DOHH2 (cell line): ENCODE measurements around the gene TSC22D1.

Experiments
- H3F3A ChIP-seq: fragments of 200-600 bp; sonication (generic), shearing (Covaris generic); 2 replicates; pipeline ENCODE4 v1.6.0; 2016; ENCODE audit warnings: antibody characterized with exemption, mild to moderate bottlenecking; ENCODE audit not compliant: control insufficient read depth, insufficient read depth
- H3K27ac ChIP-seq: fragments of 200-600 bp; sonication (generic); 2 replicates; pipeline ENCODE4 v1.5.1; 2014; ENCODE audit warnings: low read depth, mild to moderate bottlenecking, low read length, moderate library complexity
- H3K27me3 ChIP-seq: fragments of 200-600 bp; sonication (generic); 2 replicates; pipeline ENCODE4 v1.6.1; 2014; ENCODE audit warnings: mild to moderate bottlenecking, low read length, mixed read lengths; ENCODE audit not compliant: control insufficient read depth
- H3K36me3 ChIP-seq: fragments of 200-600 bp; sonication (generic); 2 replicates; pipeline ENCODE4 v1.6.1; 2014; ENCODE audit warnings: mild to moderate bottlenecking, low read length, moderate library complexity, mixed read lengths; ENCODE audit not compliant: control insufficient read depth
- H3K4me1 ChIP-seq: fragments of 200-600 bp; sonication (generic); 2 replicates; pipeline ENCODE4 v1.6.1; 2014; ENCODE audit warnings: mild to moderate bottlenecking, low read length, mixed read lengths; ENCODE audit not compliant: control insufficient read depth
- H3K4me2 ChIP-seq: fragments of 200-600 bp; sonication (generic); 2 replicates; pipeline ENCODE4 v1.6.0; 2014; ENCODE audit warnings: mild to moderate bottlenecking, low read length, moderate library complexity
- H3K4me3 ChIP-seq: fragments of 200-600 bp; sonication (generic); 2 replicates; pipeline ENCODE4 v1.5.1; 2014; ENCODE audit warnings: mild to moderate bottlenecking, low read length, mixed read lengths
- H3K79me2 ChIP-seq: fragments of 200-600 bp; sonication (generic); 2 replicates; pipeline ENCODE4 v1.6.1; 2014; ENCODE audit warnings: mild to moderate bottlenecking, low read length, mixed read lengths; ENCODE audit not compliant: control insufficient read depth
- H3K9me2 ChIP-seq: fragments of 200-600 bp; sonication (generic); replicated peaks from 2 replicates; pipeline ENCODE4 v1.6.1; 2014; ENCODE audit warnings: mild to moderate bottlenecking, low read length, mixed read lengths; ENCODE audit not compliant: control insufficient read depth
- H3K9me3 ChIP-seq: fragments of 200-600 bp; sonication (generic); 2 replicates; pipeline ENCODE4 v1.6.1; 2014; ENCODE audit warnings: antibody characterized with exemption, low read length, mixed read lengths; ENCODE audit not compliant: control insufficient read depth, insufficient read depth
- H4K20me1 ChIP-seq: fragments of 200-600 bp; sonication (generic); 2 replicates; pipeline ENCODE4 v1.6.0; 2014; ENCODE audit warnings: low read depth, mild to moderate bottlenecking, antibody characterized with exemption, low read length, moderate library complexity; ENCODE audit not compliant: control insufficient read depth, insufficient read depth
- CTCF ChIP-seq: fragments of 200-600 bp; sonication (generic); IDR thresholded peaks from one replicate; pipeline ENCODE4 v1.5.1; 2014; ENCODE audit warnings: antibody characterized with exemption, mild to moderate bottlenecking, low read depth, low read length; ENCODE audit not compliant: poor library complexity, severe bottlenecking
- EZH2phosphoT487 ChIP-seq: fragments of 200-600 bp; sonication (generic); IDR thresholded peaks from 2 replicates; pipeline ENCODE4 v1.6.1; 2017; ENCODE audit warnings: borderline replicate concordance, mild to moderate bottlenecking, antibody characterized with exemption, low read length, moderate library complexity, mixed read lengths

The TSC22D1 gene

GRCh38 chr13:44429311-44429710 lies 146.8 kb downstream of the TSC22D1 start:
- Histone ChIP-seq H3F3A (peaks cover 22% of the 10 kb centered on the region), H3K27ac (no peak overlapping the region), H3K79me2 (peaks cover 6% of the 10 kb centered on the region), H3K9me3 (no peaks in the 10 kb centered on the region), H4K20me1 (peaks cover 6% of the 10 kb centered on the region), H3K36me3 (peaks cover 18% of the 10 kb centered on the region), H3K27me3 (no peaks in the 10 kb centered on the region), H3K4me3 (no peak overlapping the region), H3K4me2 (no peak overlapping the region), H3K4me1 (peaks cover 14% of the 10 kb centered on the region), H3K9me2 (no peaks in the 10 kb centered on the region)
- TF ChIP-seq EZH2phosphoT487 (no peak), CTCF (no peak)

- Histone ChIP-seq H3K79me2 (no peaks in the 10 kb centered on the region), H3F3A (peaks cover 2% of the 10 kb centered on the region; the same call in 1 of the 2 replicates), H3K36me3 (no peaks in the 10 kb centered on the region), H3K9me2 (no peaks in the 10 kb centered on the region), H3K4me2 (no peak overlapping the region), H3K27ac (no peak overlapping the region), H3K4me3 (no peak overlapping the region), H3K9me3 (no peaks in the 10 kb centered on the region), H3K4me1 (peaks cover 6% of the 10 kb centered on the region; the same call in 1 of the 2 replicates), H3K27me3 (no peaks in the 10 kb centered on the region), H4K20me1 (no peaks in the 10 kb centered on the region)
- TF ChIP-seq CTCF (no peak), EZH2phosphoT487 (no peak)
Measured at GRCh38 chr13:44426461-44426860, 149.7 kb downstream of the TSC22D1 start.

- H3K27me3 ChIP-seq = no peaks in the 10 kb centered on the region
- no peaks in the 10 kb centered on the region for H3F3A ChIP-seq
- H3K4me1 ChIP-seq = peaks cover 6% of the 10 kb centered on the region; the same call in 1 of the 2 replicates
- no peaks in the 10 kb centered on the region for H3K9me2 ChIP-seq
- no peaks in the 10 kb centered on the region for H3K36me3 ChIP-seq
- H3K4me3 ChIP-seq = no peak overlapping the region
- H4K20me1 ChIP-seq = no peaks in the 10 kb centered on the region
- H3K27ac ChIP-seq = no peak overlapping the region
- no peaks in the 10 kb centered on the region for H3K79me2 ChIP-seq
- no peaks in the 10 kb centered on the region for H3K9me3 ChIP-seq
- no peak for TF ChIP-seq CTCF
- TF ChIP-seq EZH2phosphoT487 = no peak
- no peak overlapping the region for H3K4me2 ChIP-seq
Measured at GRCh38 chr13:44425815-44426078, 150.4 kb downstream of the TSC22D1 start.
